Karpas-422 (cell line): Measurements from ENCODE around the gene MORC1. TPM values are rescaled to one million over a fixed set of nuclear protein-coding genes. Genes with fewer than 3 reads are reported as not detected.

Experiments used
- DNase-seq: peaks from one replicate; pipeline ENCODE4 v3.0.0-alpha.2; 2015
- H2AFZ ChIP-seq: fragments of 200-600 bp; sonication (generic); 2 replicates; pipeline ENCODE4 v1.6.1; 2014; ENCODE audit warnings: antibody characterized with exemption, low read length, mixed read lengths
- H3K27ac ChIP-seq: fragments of 200-600 bp; sonication (generic); 2 replicates; pipeline ENCODE4 v1.5.1; 2014; ENCODE audit warnings: mild to moderate bottlenecking, low read length, moderate library complexity
- H3K27me3 ChIP-seq: fragments of 200-600 bp; sonication (generic); 2 replicates; pipeline ENCODE4 v1.6.1; 2014; ENCODE audit warnings: low read length, mixed read lengths
- H3K36me3 ChIP-seq: fragments of 200-600 bp; sonication (generic); 2 replicates; pipeline ENCODE4 v1.6.1; 2014; ENCODE audit warnings: low read length, mixed read lengths; ENCODE audit not compliant: insufficient read depth
- H3K4me1 ChIP-seq: fragments of 200-600 bp; sonication (generic); 2 replicates; pipeline ENCODE4 v1.6.1; 2014; ENCODE audit warnings: mild to moderate bottlenecking, low read length, mixed read lengths
- H3K4me2 ChIP-seq: fragments of 200-600 bp; sonication (generic); 2 replicates; pipeline ENCODE4 v1.6.1; 2014; ENCODE audit warnings: low read length, low read depth, mild to moderate bottlenecking; ENCODE audit not compliant: poor library complexity, severe bottlenecking
- H3K4me3 ChIP-seq: fragments of 200-600 bp; sonication (generic); 2 replicates; pipeline ENCODE4 v1.5.1; 2014; ENCODE audit warnings: mild to moderate bottlenecking, antibody characterized with exemption, low read length, mixed read lengths
- H3K79me2 ChIP-seq: fragments of 200-600 bp; sonication (generic); 2 replicates; pipeline ENCODE4 v1.6.1; 2014; ENCODE audit warnings: mild to moderate bottlenecking, low read length, mixed read lengths
- H3K9ac ChIP-seq: fragments of 200-600 bp; sonication (generic); 2 replicates; pipeline ENCODE4 v1.6.0; 2014; ENCODE audit warnings: low read length
- H3K9me2 ChIP-seq: fragments of 200-600 bp; sonication (generic), shearing (Covaris generic); replicated peaks from 2 replicates; pipeline ENCODE4 v1.6.0; 2014; ENCODE audit warnings: mild to moderate bottlenecking, low read length, moderate library complexity; ENCODE audit not compliant: insufficient read depth
- H3K9me3 ChIP-seq: fragments of 300-700, 200-600 bp; sonication (generic); 2 replicates; pipeline ENCODE4 v1.6.1; 2014; ENCODE audit warnings: low read length, mixed read lengths
- H4K20me1 ChIP-seq: fragments of 200-600 bp; sonication (generic); 2 replicates; pipeline ENCODE4 v1.6.1; 2014; ENCODE audit warnings: mild to moderate bottlenecking, antibody characterized with exemption, low read length, low read depth; ENCODE audit not compliant: insufficient read depth
- total RNA-seq: library from RNA; depleted of rRNA; stranded (reverse); fragments of >200 nt; shearing (Covaris generic); gene quantifications from 2 replicates; pipeline ENCODE4 v1.2.3, GENCODE V29; 2014; ENCODE audit warnings: low replicate concordance

Gene MORC1
- total RNA-seq, 1 experiment from 2014 or later, result not detected

GRCh38 chr3:109035082-109035481 is 82.9 kb downstream of the MORC1 start:
- Histone ChIP-seq H3K36me3 (no peaks in the 10 kb centered on the region), H3K27ac (no peak overlapping the region), H3K27me3 (no peaks in the 10 kb centered on the region), H3K4me2 (no peak overlapping the region), H4K20me1 (no peaks in the 10 kb centered on the region), H3K4me1 (no peaks in the 10 kb centered on the region), H3K4me3 (no peak overlapping the region), H2AFZ (no peak overlapping the region), H3K9ac (no peak overlapping the region), H3K79me2 (no peaks in the 10 kb centered on the region), H3K9me2 (no peaks in the 10 kb centered on the region), H3K9me3 (no peaks in the 10 kb centered on the region)
- DNase-seq, result no peak

- Histone ChIP-seq H3K27ac (no peak overlapping the region), H3K4me3 (no peak overlapping the region), H3K79me2 (no peaks in the 10 kb centered on the region), H3K36me3 (no peaks in the 10 kb centered on the region), H3K27me3 (no peaks in the 10 kb centered on the region), H3K9me2 (no peaks in the 10 kb centered on the region), H2AFZ (no peak overlapping the region), H3K4me1 (no peaks in the 10 kb centered on the region), H3K9ac (no peak overlapping the region), H3K4me2 (no peak overlapping the region), H3K9me3 (no peaks in the 10 kb centered on the region), H4K20me1 (no peaks in the 10 kb centered on the region)
- no peak for DNase-seq
Measured at GRCh38 chr3:109033000-109033660, 84.8 kb downstream of the MORC1 start.

DNA sequence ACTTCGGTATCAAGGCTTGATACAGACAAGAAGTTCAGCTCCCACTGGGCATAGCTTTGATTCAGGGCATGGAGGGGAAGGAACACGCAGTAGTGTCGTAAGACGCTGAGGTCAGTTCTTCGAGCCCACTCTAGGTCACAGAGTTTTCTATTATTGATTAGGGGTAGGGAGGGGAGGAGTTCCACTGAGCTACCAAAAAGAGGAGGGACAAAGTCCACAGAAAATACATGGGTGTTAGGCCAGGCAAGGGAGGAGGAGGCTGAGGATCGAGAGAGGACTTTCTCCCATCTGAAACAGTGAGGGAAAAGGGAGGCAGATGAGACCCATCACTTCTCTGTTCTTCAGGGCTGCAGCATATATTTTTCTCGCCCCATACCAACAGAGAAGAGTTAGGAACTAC is 89.2 kb downstream of the MORC1 start:
- Histone ChIP-seq H3K9me2 (no peaks in the 10 kb centered on the region), H3K4me1 (no peaks in the 10 kb centered on the region), H3K4me2 (no peak overlapping the region), H4K20me1 (no peaks in the 10 kb centered on the region), H3K36me3 (no peaks in the 10 kb centered on the region), H3K27ac (no peak overlapping the region), H3K79me2 (no peaks in the 10 kb centered on the region), H3K4me3 (no peak overlapping the region), H3K9me3 (no peaks in the 10 kb centered on the region), H3K27me3 (no peaks in the 10 kb centered on the region), H2AFZ (no peak overlapping the region), H3K9ac (no peak overlapping the region)
- DNase-seq, result no peak

- Histone ChIP-seq H3K4me2 (no peak overlapping the region), H3K9me3 (no peaks in the 10 kb centered on the region), H2AFZ (no peak overlapping the region), H3K9ac (no peak overlapping the region), H3K36me3 (no peaks in the 10 kb centered on the region), H3K27me3 (no peaks in the 10 kb centered on the region), H4K20me1 (no peaks in the 10 kb centered on the region), H3K9me2 (no peaks in the 10 kb centered on the region), H3K4me3 (no peak overlapping the region), H3K4me1 (no peaks in the 10 kb centered on the region), H3K79me2 (no peaks in the 10 kb centered on the region), H3K27ac (no peak overlapping the region)
- no peak for DNase-seq
Measured at GRCh38 chr3:109026821-109027220, 91.1 kb downstream of the MORC1 start.

GRCh38 chr3:109025896-109026295 is 92.0 kb downstream of the MORC1 start:
- H2AFZ ChIP-seq, result no peak overlapping the region
- H3K9me3 ChIP-seq, result no peaks in the 10 kb centered on the region
- no peak overlapping the region for H3K4me3 ChIP-seq
- H3K9ac ChIP-seq, result no peak overlapping the region
- no peaks in the 10 kb centered on the region for H3K4me1 ChIP-seq
- H3K36me3 ChIP-seq, result no peaks in the 10 kb centered on the region
- no peak for DNase-seq
- no peak overlapping the region for H3K4me2 ChIP-seq
- no peaks in the 10 kb centered on the region for H3K79me2 ChIP-seq
- H3K9me2 ChIP-seq, result no peaks in the 10 kb centered on the region
- no peaks in the 10 kb centered on the region for H3K27me3 ChIP-seq
- H3K27ac ChIP-seq, result no peak overlapping the region
- no peaks in the 10 kb centered on the region for H4K20me1 ChIP-seq

GRCh38 chr3:109023656-109024254 is 94.2 kb downstream of the MORC1 start:
- H3K9me3 ChIP-seq, result no peaks in the 10 kb centered on the region
- no peaks in the 10 kb centered on the region for H3K9me2 ChIP-seq
- no peaks in the 10 kb centered on the region for H4K20me1 ChIP-seq
- H3K79me2 ChIP-seq, result no peaks in the 10 kb centered on the region
- H3K36me3 ChIP-seq, result no peaks in the 10 kb centered on the region
- H3K27me3 ChIP-seq, result no peaks in the 10 kb centered on the region
- peak; percentile 78 for DNase-seq
- no peak overlapping the region for H3K4me2 ChIP-seq
- no peak overlapping the region for H2AFZ ChIP-seq
- H3K4me3 ChIP-seq, result no peak overlapping the region
- no peak overlapping the region for H3K9ac ChIP-seq
- no peaks in the 10 kb centered on the region for H3K4me1 ChIP-seq
- no peak overlapping the region for H3K27ac ChIP-seq

DNA sequence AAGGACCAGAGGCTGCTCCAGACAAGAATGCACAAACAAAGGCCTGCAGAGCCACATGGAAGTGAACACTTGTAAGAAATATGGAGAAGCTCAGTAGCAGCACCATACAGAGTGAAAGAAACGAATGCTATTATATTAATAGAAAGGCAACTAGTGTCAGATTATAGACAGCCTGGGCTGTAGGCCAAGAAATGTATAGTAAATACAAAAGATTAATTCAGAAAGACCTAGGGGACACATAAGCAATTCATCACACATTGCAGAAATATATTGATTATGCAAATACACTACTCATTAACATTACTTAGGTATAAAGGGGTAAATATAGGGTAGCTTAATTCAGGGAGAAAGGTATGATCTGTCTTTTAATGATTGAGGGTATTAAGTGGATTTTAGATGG is 94.8 kb downstream of the MORC1 start:
- H2AFZ ChIP-seq, result no peak overlapping the region
- no peaks in the 10 kb centered on the region for H3K36me3 ChIP-seq
- no peaks in the 10 kb centered on the region for H3K9me2 ChIP-seq
- H3K4me2 ChIP-seq, result no peak overlapping the region
- no peak overlapping the region for H3K4me3 ChIP-seq
- H3K27ac ChIP-seq, result no peak overlapping the region
- H3K27me3 ChIP-seq, result no peaks in the 10 kb centered on the region
- H3K9ac ChIP-seq, result no peak overlapping the region
- no peaks in the 10 kb centered on the region for H4K20me1 ChIP-seq
- no peaks in the 10 kb centered on the region for H3K79me2 ChIP-seq
- H3K4me1 ChIP-seq, result no peaks in the 10 kb centered on the region
- DNase-seq, result no peak
- no peaks in the 10 kb centered on the region for H3K9me3 ChIP-seq

DNA sequence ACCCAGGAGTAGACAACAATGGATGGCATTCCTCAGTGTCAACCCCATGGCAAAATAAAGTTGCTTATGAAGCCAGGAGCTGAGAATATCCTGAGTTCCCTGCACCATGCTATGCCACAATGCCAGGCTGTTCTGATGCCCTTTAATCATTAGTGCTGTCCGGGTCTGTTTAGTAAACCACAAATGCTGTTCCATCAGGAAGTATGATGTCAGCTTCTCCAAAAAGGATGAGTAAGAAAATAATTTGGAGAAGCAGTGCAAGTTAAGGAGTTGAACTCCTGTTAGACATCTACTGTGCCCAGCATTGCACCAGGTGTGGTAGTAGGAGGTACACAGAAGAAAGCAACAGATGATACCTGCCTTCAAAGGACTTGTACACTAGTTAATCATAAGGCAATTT is 96.4 kb downstream of the MORC1 start:
- Histone ChIP-seq H3K4me2 (no peak overlapping the region), H3K36me3 (no peaks in the 10 kb centered on the region), H2AFZ (no peak overlapping the region), H3K9me3 (no peaks in the 10 kb centered on the region), H3K9me2 (no peaks in the 10 kb centered on the region), H4K20me1 (no peaks in the 10 kb centered on the region), H3K4me3 (no peak overlapping the region), H3K4me1 (no peaks in the 10 kb centered on the region), H3K27ac (no peak overlapping the region), H3K79me2 (no peaks in the 10 kb centered on the region), H3K27me3 (no peaks in the 10 kb centered on the region), H3K9ac (no peak overlapping the region)
- DNase-seq, result no peak
